ENCODE results near the gene AGTPBP1. TPM values are rescaled to one million over a fixed set of nuclear protein-coding genes. Genes with fewer than 3 reads are reported as not detected.
"Not testable (repeated sequence)": the region's sequence is repeated elsewhere in the genome, so short reads cannot be mapped to it uniquely, and the experiment has no call there.

The AGTPBP1 gene
- total RNA-seq, 1 experiment from 2014 or later = 42.9 TPM

DNA sequence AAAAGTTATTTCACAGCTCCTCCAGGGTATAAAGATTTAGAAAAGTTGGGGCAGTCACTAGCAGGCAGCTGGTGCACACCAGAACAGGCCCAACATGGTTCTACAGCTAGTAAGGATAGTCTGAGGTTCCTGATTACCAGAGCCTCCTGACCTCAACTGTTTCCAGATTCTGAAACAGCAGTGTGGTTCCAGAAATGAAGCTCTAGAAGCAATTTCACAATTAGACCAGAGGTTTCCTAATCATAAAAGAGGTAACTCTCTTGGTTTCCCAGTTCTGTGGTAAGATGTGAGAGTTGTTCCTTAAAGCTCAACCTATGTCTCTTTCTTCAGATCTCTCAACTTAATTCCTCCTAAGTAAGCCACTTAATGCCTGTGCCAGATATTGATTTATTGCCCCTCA, 11.9 kb downstream of the AGTPBP1 start:
- H2AFZ ChIP-seq (ENCODE audit: low read length) = no peak overlapping the region
- H4K20me1 ChIP-seq (ENCODE audit: insufficient read depth, low read depth, low read length) = peaks cover 16% of the 10 kb centered on the region
- H3K79me2 ChIP-seq (ENCODE audit: low read length) = peaks cover 98% of the 10 kb centered on the region
- no peak for DNase-seq
- no peaks in the 10 kb centered on the region for H3K9me2 ChIP-seq (replicated peaks; ENCODE audit: insufficient read depth, low read length)
- no peaks in the 10 kb centered on the region for H3K9me3 ChIP-seq (ENCODE audit: low read length)
- H3K27me3 ChIP-seq (ENCODE audit: low read length) = no peaks in the 10 kb centered on the region
- no peak overlapping the region for H3K27ac ChIP-seq (ENCODE audit: low read length)
- no peak overlapping the region for H3K4me2 ChIP-seq (ENCODE audit: low read depth, low read length, poor library complexity, severe bottlenecking)
- no peak overlapping the region for H3K4me3 ChIP-seq (ENCODE audit: low read length)
- no peak overlapping the region for H3K9ac ChIP-seq (ENCODE audit: low read length)
- no peaks in the 10 kb centered on the region for H3K36me3 ChIP-seq (ENCODE audit: insufficient read depth, low read length)
- no peaks in the 10 kb centered on the region for H3K4me1 ChIP-seq (ENCODE audit: low read length)

DNA sequence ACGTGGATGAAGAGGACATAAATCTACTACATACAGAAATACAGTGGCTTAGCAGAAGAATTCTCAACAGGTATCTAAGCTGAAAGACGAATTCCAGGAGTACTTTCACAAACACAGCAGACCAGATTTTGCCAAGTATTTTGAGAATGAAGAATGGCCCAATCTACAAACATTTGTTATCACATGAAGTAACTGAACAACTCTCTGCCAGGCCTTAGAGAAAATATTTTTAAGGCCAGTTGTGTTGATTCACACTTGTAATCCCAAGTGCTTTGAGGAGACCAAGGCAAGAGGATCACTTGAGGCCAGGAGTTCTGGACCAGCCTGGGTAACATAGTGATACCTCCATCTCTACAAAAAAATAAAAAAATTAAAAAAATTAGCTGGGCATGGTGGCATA, 14.3 kb downstream of the AGTPBP1 start:
- Histone ChIP-seq H3K9me2 (replicated peaks; ENCODE audit: insufficient read depth, low read length) (no peaks in the 10 kb centered on the region), H3K4me3 (ENCODE audit: low read length) (no peak overlapping the region), H3K9ac (ENCODE audit: low read length) (no peak overlapping the region), H4K20me1 (ENCODE audit: insufficient read depth, low read depth, low read length) (peaks cover 16% of the 10 kb centered on the region; the same call in 1 of the 2 replicates), H2AFZ (ENCODE audit: low read length) (no peak overlapping the region), H3K27ac (ENCODE audit: low read length) (no peak overlapping the region), H3K27me3 (ENCODE audit: low read length) (no peaks in the 10 kb centered on the region), H3K36me3 (ENCODE audit: insufficient read depth, low read length) (no peaks in the 10 kb centered on the region), H3K79me2 (ENCODE audit: low read length) (peaks cover 89% of the 10 kb centered on the region), H3K4me2 (ENCODE audit: low read depth, low read length, poor library complexity, severe bottlenecking) (no peak overlapping the region), H3K4me1 (ENCODE audit: low read length) (no peaks in the 10 kb centered on the region), H3K9me3 (ENCODE audit: low read length) (no peaks in the 10 kb centered on the region)
- DNase-seq = no peak

DNA sequence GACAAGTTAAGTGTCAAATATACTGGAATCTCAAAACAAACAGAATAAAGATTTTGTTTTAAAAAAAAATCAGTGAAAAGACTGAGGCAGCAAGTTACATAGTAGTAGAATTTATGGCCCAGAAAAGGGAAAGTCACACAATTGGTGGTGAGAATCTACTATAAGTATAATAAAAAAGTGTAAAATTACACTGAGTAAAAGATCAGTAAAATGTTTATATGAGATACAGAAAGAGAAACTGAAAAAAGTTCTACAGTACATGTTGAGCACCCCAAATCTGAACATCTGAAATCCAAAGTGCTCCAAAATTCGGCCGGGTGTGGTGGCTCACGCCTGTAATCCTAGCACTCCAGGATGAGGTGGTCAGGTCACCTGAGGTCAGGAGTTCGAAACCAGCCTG, 15.0 kb downstream of the AGTPBP1 start:
- H3K27me3 ChIP-seq (ENCODE audit: low read length) = no peaks in the 10 kb centered on the region
- no peak overlapping the region for H2AFZ ChIP-seq (ENCODE audit: low read length)
- no peaks in the 10 kb centered on the region for H3K9me2 ChIP-seq (replicated peaks; ENCODE audit: insufficient read depth, low read length)
- no peak overlapping the region for H3K4me3 ChIP-seq (ENCODE audit: low read length)
- H3K9ac ChIP-seq (ENCODE audit: low read length) = no peak overlapping the region
- no peak overlapping the region for H3K27ac ChIP-seq (ENCODE audit: low read length)
- no peak for DNase-seq
- H3K9me3 ChIP-seq (ENCODE audit: low read length) = no peaks in the 10 kb centered on the region
- peaks cover 82% of the 10 kb centered on the region for H3K79me2 ChIP-seq (ENCODE audit: low read length)
- H3K4me2 ChIP-seq (ENCODE audit: low read depth, low read length, poor library complexity, severe bottlenecking) = no peak overlapping the region
- H3K4me1 ChIP-seq (ENCODE audit: low read length) = no peaks in the 10 kb centered on the region
- H4K20me1 ChIP-seq (ENCODE audit: insufficient read depth, low read depth, low read length) = peaks cover 14% of the 10 kb centered on the region; the same call in 1 of the 2 replicates
- no peaks in the 10 kb centered on the region for H3K36me3 ChIP-seq (ENCODE audit: insufficient read depth, low read length)

DNA sequence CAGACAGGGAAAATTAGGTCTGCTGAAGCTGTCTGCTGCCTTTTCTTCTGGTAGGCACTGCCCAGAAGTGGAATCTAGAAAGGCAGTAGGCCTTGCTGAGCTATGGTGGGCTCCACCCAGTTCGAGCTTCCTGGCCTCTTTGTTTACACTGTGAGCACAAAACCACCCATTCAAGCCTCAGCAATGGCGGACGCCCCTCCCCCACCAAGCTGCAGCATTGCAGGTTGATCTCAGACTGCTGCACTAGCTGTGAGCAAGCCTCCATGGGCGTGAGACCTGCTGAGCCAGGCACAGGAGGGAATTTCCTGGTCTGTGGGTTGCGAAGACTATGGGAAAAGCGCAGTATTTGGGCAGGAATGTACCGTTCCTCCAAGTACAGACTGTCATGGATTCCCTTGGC, 18.5 kb downstream of the AGTPBP1 start:
- Histone ChIP-seq H3K4me3 (ENCODE audit: low read length) (no peak overlapping the region), H3K27me3 (ENCODE audit: low read length) (no peaks in the 10 kb centered on the region), H2AFZ (ENCODE audit: low read length) (no peak overlapping the region), H3K27ac (ENCODE audit: low read length) (no peak overlapping the region), H3K79me2 (ENCODE audit: low read length) (peaks cover 46% of the 10 kb centered on the region), H3K36me3 (ENCODE audit: insufficient read depth, low read length) (no peaks in the 10 kb centered on the region), H3K9ac (ENCODE audit: low read length) (no peak overlapping the region), H3K4me2 (ENCODE audit: low read depth, low read length, poor library complexity, severe bottlenecking) (no peak overlapping the region), H3K9me2 (replicated peaks; ENCODE audit: insufficient read depth, low read length) (no peaks in the 10 kb centered on the region), H3K4me1 (ENCODE audit: low read length) (no peaks in the 10 kb centered on the region), H3K9me3 (ENCODE audit: low read length) (no peaks in the 10 kb centered on the region), H4K20me1 (ENCODE audit: insufficient read depth, low read depth, low read length) (no peaks in the 10 kb centered on the region)
- DNase-seq = no peak

DNA sequence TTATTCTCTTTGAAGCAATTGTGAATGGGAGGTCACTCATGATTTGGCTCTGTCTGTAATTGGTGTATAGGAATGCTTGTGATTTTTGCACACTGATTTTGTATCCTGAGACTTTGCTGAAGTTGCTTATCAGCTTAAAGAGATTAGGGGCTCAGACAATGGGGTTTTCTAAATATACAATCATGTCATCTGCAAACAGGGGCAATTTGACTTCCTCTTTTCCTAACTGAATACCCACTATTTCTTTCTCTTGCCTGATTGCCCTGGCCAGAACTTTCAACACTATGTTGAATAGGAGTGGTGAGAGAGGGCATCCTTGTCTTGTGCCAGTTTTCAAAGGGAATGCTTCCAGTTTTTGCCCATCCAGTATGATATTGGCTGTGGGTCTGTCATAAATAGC, 22.3 kb downstream of the AGTPBP1 start:
- not testable (repeated sequence) for DNase-seq; H3K4me2 ChIP-seq (ENCODE audit: low read depth, low read length, poor library complexity, severe bottlenecking)

DNA sequence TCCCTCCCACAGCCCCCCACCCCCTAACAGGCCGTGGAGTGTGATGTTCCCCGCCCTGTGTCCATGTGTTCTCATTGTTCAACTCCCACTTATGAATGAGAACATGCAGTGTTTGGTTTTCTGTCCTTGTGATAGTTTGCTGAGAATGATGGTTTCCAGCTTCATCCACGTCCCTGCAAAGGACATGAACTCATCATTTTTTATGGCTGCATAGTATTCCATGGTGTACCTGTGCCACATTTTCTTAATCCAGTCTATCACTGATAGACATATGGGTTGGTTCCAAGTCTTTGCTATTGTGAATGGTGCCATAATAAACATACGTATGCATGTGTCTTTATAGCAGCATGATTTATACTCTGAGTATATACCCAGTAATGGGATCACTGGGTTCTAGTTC, 23.9 kb downstream of the AGTPBP1 start:
- DNase-seq; H3K9me2 ChIP-seq (replicated peaks; ENCODE audit: insufficient read depth, low read length); H3K4me2 ChIP-seq (ENCODE audit: low read depth, low read length, poor library complexity, severe bottlenecking); H2AFZ ChIP-seq (ENCODE audit: low read length); H3K36me3 ChIP-seq (ENCODE audit: insufficient read depth, low read length); H3K4me3 ChIP-seq (ENCODE audit: low read length); H3K9ac ChIP-seq (ENCODE audit: low read length); H4K20me1 ChIP-seq (ENCODE audit: insufficient read depth, low read depth, low read length); H3K9me3 ChIP-seq (ENCODE audit: low read length); H3K27ac ChIP-seq (ENCODE audit: low read length); H3K27me3 ChIP-seq (ENCODE audit: low read length): not testable (repeated sequence)
- H3K79me2 ChIP-seq (ENCODE audit: low read length) = peaks cover 26% of the 10 kb centered on the region
- H3K4me1 ChIP-seq (ENCODE audit: low read length) = peaks cover 12% of the 10 kb centered on the region

More for the DNA sequence above, 22.3 kb downstream of the AGTPBP1 start:
- H3K9ac ChIP-seq (ENCODE audit: low read length); H3K36me3 ChIP-seq (ENCODE audit: insufficient read depth, low read length); H3K27me3 ChIP-seq (ENCODE audit: low read length); H4K20me1 ChIP-seq (ENCODE audit: insufficient read depth, low read depth, low read length); H3K9me3 ChIP-seq (ENCODE audit: low read length); H3K9me2 ChIP-seq (replicated peaks; ENCODE audit: insufficient read depth, low read length); H3K4me3 ChIP-seq (ENCODE audit: low read length); H3K27ac ChIP-seq (ENCODE audit: low read length); H2AFZ ChIP-seq (ENCODE audit: low read length): not testable (repeated sequence)
- Histone ChIP-seq H3K79me2 (ENCODE audit: low read length) (peaks cover 23% of the 10 kb centered on the region), H3K4me1 (ENCODE audit: low read length) (peaks cover 12% of the 10 kb centered on the region)

DNA sequence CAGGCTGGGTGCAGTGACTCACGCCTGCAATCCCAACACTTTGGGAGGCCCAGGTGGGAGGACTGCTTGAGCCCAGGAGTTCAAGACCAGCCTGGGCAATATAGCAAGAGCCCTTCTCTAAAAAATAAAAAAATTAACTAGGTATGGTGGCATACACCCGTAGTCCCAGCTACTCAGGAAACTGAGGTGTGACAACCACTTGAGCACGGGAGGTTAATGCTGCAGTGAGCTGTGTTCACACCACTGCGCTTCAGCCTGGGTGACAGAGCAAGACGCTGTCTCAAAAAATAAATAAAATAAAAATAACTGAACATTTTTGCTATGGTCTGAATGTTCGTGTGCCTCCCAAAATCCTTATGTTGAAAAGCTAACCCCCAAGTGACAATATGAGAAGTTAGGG, 24.5 kb downstream of the AGTPBP1 start:
- Histone ChIP-seq H4K20me1 (ENCODE audit: insufficient read depth, low read depth, low read length) (no peaks in the 10 kb centered on the region), H3K9me3 (ENCODE audit: low read length) (no peaks in the 10 kb centered on the region), H3K4me3 (ENCODE audit: low read length) (no peak overlapping the region), H3K9ac (ENCODE audit: low read length) (no peak overlapping the region), H3K79me2 (ENCODE audit: low read length) (peaks cover 30% of the 10 kb centered on the region), H3K27me3 (ENCODE audit: low read length) (no peaks in the 10 kb centered on the region), H3K36me3 (ENCODE audit: insufficient read depth, low read length) (no peaks in the 10 kb centered on the region), H3K9me2 (replicated peaks; ENCODE audit: insufficient read depth, low read length) (no peaks in the 10 kb centered on the region), H2AFZ (ENCODE audit: low read length) (no peak overlapping the region), H3K4me2 (ENCODE audit: low read depth, low read length, poor library complexity, severe bottlenecking) (no peak overlapping the region), H3K27ac (ENCODE audit: low read length) (no peak overlapping the region), H3K4me1 (ENCODE audit: low read length) (peaks cover 12% of the 10 kb centered on the region)
- DNase-seq = no peak

DNA sequence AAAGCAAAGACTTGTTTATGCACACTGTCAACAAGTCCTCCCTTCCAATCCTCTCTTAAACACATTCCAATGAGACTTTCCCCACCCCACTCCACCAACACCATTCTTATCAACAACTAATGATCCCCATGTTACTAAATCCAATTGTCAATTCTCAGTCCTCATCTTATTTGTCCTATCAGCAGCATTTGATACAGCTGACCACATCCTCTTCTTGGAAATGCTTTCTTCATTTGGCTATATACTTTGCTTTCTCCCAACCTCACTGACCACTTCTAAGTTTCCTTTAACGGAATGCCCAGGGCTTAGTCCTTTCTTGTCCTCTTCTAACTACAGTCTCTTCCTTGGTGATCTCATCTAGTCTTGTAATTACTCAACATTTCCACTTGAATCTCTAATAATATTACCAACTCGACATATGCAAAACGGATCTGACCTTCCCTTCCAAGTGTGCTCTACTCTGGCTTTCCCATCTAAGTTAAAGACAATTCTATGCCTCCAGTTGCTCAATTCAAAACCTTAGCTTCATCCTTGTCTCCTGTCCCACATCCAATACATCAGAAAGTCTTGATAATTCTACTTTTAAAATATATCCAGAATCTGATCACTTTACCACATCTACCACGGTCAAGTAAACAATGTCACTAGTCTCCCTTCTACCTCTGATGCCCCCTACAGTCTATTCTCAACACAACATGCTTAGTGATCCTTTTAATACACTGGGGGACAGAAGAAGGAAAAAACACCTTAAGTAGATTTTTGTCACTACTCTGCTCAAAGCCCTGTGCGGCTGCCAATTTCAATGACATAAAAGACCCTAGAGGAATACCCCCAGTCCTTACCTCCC, 25.5 kb downstream of the AGTPBP1 start:
- Histone ChIP-seq H3K4me2 (ENCODE audit: low read depth, low read length, poor library complexity, severe bottlenecking) (no peak overlapping the region), H3K27me3 (ENCODE audit: low read length) (no peaks in the 10 kb centered on the region), H4K20me1 (ENCODE audit: insufficient read depth, low read depth, low read length) (no peaks in the 10 kb centered on the region), H3K9me3 (ENCODE audit: low read length) (no peaks in the 10 kb centered on the region), H3K4me3 (ENCODE audit: low read length) (no peak overlapping the region), H3K4me1 (ENCODE audit: low read length) (peaks cover 12% of the 10 kb centered on the region), H3K9ac (ENCODE audit: low read length) (no peak overlapping the region), H3K79me2 (ENCODE audit: low read length) (peaks cover 30% of the 10 kb centered on the region), H3K27ac (ENCODE audit: low read length) (no peak overlapping the region), H3K9me2 (replicated peaks; ENCODE audit: insufficient read depth, low read length) (no peaks in the 10 kb centered on the region), H3K36me3 (ENCODE audit: insufficient read depth, low read length) (no peaks in the 10 kb centered on the region), H2AFZ (ENCODE audit: low read length) (no peak overlapping the region)
- peak; percentile 69 for DNase-seq
